ENCODE results near the gene VMP1.
"Not testable (repeated sequence)": the region's sequence is repeated elsewhere in the genome, so short reads cannot be mapped to it uniquely, and the experiment has no call there.

The VMP1 gene

DNA sequence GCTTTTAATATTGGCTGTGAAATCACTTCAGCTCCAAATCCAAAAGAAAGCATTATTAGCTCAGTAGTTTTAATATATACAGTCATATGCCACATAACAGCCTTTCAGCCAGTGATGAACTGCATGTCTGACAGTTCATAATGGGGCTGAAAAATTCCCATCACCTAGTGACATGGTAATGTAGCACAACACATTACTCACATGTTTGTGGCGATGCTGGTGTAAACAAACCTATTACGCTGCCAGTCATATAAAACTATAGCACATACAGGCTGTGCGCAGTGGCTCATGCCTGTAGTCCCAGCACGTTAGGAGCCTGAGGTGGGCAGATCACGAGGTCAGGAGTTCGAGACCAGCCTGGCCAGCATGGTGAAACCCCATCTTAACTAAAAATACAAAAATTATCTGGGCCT, 93.1 kb downstream of the VMP1 start:
- ChIA-PET CTCF (no interaction called here), POLR2A (interaction anchor here (0.6 kb wide), 1 partner anchor 8 kb away, joined by 8 read pairs; no protein-coding TSS in a partner anchor)
- no peaks in the 10 kb centered on the region for H3K9me3 ChIP-seq (ENCODE audit: control insufficient read depth, insufficient read depth, low read depth, low read length)

DNA sequence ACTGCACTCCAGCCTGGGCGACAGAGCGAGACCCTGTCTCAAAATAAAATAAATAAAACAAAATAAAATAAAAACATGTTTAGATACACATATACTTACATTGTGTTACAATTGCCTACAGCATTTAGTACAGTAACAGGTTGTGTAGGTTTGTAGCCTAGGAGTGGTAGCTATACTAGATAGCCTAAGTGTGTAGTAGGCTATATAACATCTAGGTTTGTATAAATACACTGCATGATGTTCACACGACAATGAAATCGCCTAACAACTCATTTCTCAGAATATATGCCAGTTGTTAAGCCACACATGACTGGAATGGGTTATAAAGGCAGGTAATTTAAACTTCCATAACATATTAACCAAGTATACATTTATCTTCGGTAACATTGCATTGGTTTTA, 94.7 kb downstream of the VMP1 start:
- H3K4me3 ChIP-seq (ENCODE audit: low read depth, low read length) = no peak overlapping the region
- H3K4me1 ChIP-seq (ENCODE audit: control insufficient read depth, insufficient read depth, low read length) = peaks cover 20% of the 10 kb centered on the region
- TF ChIP-seq ZNF785 (tag by site-specific recombination; IDR thresholded peaks at IDR 0.05) (no peak), ZNF791 (tag by site-specific recombination; IDR thresholded peaks at IDR 0.05) (no peak), ZNF837 (tag by site-specific recombination; IDR thresholded peaks at IDR 0.05) (no peak), ZNF654 (tag by site-specific recombination; IDR thresholded peaks at IDR 0.05; ENCODE audit: low read depth) (no peak)
- POLR2A ChIA-PET = no interaction called here
- CTCF ChIA-PET = no interaction called here
- H3K27ac ChIP-seq (ENCODE audit: extremely low read depth, low read depth, low read length) = no peak overlapping the region
- H3K36me3 ChIP-seq (ENCODE audit: control insufficient read depth in 2 of 2, insufficient read depth in 1 of 2, low read length in 2 of 2) = no peaks in the 10 kb centered on the region
- no peaks in the 10 kb centered on the region for H3K9me3 ChIP-seq (ENCODE audit: control insufficient read depth, insufficient read depth, low read depth, low read length)

More for the DNA sequence above, 93.1 kb downstream of the VMP1 start:
- H3K36me3 ChIP-seq (ENCODE audit: control insufficient read depth in 2 of 2, insufficient read depth in 1 of 2, low read length in 2 of 2) = no peaks in the 10 kb centered on the region
- TF ChIP-seq ZNF10 (tag by site-specific recombination; IDR thresholded peaks at IDR 0.05) (peak; percentile 44; the same call in 1 of the 2 replicates), KLF16 (tag by site-specific recombination; IDR thresholded peaks at IDR 0.05) (no peak)
- H3K4me1 ChIP-seq (ENCODE audit: control insufficient read depth, insufficient read depth, low read length) = peaks cover 20% of the 10 kb centered on the region
- no peak overlapping the region for H3K27ac ChIP-seq (ENCODE audit: extremely low read depth, low read depth, low read length)
- H3K4me3 ChIP-seq (ENCODE audit: low read depth, low read length) = no peak overlapping the region

DNA sequence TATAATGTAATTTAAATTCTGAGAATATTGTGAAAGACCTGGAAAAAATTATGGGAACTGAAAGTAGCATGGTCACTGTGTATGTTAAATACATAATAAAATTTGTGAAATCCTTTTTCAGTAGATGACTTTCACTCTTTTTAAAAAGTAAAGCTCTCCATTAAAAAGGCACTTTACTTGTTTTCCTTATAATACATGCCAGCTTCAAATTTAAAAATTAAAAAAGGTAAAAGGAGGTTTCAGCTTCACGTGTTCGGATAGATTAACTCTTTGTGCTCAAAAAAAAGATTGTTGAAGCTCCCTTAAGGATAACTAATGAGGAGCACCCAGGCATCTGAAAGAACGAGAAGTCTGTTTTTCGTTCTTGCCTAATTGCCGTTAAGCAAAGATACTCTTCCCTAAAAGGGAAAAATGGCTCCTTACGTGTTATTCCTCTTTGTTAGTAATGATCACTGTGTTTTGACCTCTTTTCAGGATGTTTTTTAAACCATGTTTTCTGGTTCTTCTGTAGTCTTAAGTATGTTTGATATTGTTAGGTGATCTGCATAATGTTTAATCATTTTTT, 97.5 kb downstream of the VMP1 start:
- no peaks in the 10 kb centered on the region for H3K9me3 ChIP-seq (ENCODE audit: control insufficient read depth, insufficient read depth, low read depth, low read length)
- POLR2A ChIA-PET = no interaction called here
- H3K4me3 ChIP-seq (ENCODE audit: low read depth, low read length) = no peak overlapping the region
- CTCF ChIA-PET = interaction anchor here (0.6 kb wide), 1 partner anchor 65 kb away, joined by 3 read pairs; no protein-coding TSS in a partner anchor
- TF ChIP-seq ZNF221 (tag by site-specific recombination; IDR thresholded peaks at IDR 0.05; ENCODE audit: borderline replicate concordance) = no peak
- peak; percentile 86 for TF ChIP-seq PRDM1 (tag by site-specific recombination; IDR thresholded peaks at IDR 0.05)
- TF ChIP-seq ZNF394 (tag by site-specific recombination; IDR thresholded peaks at IDR 0.05; ENCODE audit: borderline replicate concordance) = peak; percentile 23; the same call in 1 of the 2 replicates
- peak; percentile 49; the same call in 1 of the 2 replicates for TF ChIP-seq ZBTB48 (tag by site-specific recombination; IDR thresholded peaks at IDR 0.05)
- peak; percentile 56; the same call in 1 of the 2 replicates for TF ChIP-seq ZBTB17 (tag by site-specific recombination; IDR thresholded peaks at IDR 0.05)
- TF ChIP-seq IKZF3 (tag by site-specific recombination; IDR thresholded peaks at IDR 0.05) = peak; percentile 62; the same call in 1 of the 2 replicates
- TF ChIP-seq ZBTB20 (tag by site-specific recombination; IDR thresholded peaks at IDR 0.05) = 0 out of 2 replicates have a peak, but pooled peaks have one; percentile 23
- TF ChIP-seq, protein P1, sequence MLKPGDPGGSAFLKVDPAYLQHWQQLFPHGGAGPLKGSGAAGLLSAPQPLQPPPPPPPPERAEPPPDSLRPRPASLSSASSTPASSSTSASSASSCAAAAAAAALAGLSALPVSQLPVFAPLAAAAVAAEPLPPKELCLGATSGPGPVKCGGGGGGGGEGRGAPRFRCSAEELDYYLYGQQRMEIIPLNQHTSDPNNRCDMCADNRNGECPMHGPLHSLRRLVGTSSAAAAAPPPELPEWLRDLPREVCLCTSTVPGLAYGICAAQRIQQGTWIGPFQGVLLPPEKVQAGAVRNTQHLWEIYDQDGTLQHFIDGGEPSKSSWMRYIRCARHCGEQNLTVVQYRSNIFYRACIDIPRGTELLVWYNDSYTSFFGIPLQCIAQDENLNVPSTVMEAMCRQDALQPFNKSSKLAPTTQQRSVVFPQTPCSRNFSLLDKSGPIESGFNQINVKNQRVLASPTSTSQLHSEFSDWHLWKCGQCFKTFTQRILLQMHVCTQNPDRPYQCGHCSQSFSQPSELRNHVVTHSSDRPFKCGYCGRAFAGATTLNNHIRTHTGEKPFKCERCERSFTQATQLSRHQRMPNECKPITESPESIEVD (tag by site-specific recombination; IDR thresholded peaks at IDR 0.05) = peak; percentile 91
- TF ChIP-seq ZNF561 (tag by site-specific recombination; IDR thresholded peaks at IDR 0.05; ENCODE audit: borderline replicate concordance) = peak; percentile 50; the same call in 1 of the 2 replicates
- TF ChIP-seq, protein P2, sequence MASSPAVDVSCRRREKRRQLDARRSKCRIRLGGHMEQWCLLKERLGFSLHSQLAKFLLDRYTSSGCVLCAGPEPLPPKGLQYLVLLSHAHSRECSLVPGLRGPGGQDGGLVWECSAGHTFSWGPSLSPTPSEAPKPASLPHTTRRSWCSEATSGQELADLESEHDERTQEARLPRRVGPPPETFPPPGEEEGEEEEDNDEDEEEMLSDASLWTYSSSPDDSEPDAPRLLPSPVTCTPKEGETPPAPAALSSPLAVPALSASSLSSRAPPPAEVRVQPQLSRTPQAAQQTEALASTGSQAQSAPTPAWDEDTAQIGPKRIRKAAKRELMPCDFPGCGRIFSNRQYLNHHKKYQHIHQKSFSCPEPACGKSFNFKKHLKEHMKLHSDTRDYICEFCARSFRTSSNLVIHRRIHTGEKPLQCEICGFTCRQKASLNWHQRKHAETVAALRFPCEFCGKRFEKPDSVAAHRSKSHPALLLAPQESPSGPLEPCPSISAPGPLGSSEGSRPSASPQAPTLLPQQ (tag by site-specific recombination; IDR thresholded peaks at IDR 0.05) = no peak
- peaks cover 20% of the 10 kb centered on the region for H3K4me1 ChIP-seq (ENCODE audit: control insufficient read depth, insufficient read depth, low read length)
- peak overlapping the region; percentile 35; the same call in 1 of the 2 replicates for H3K27ac ChIP-seq (ENCODE audit: extremely low read depth, low read depth, low read length)
- H3K36me3 ChIP-seq (ENCODE audit: control insufficient read depth in 2 of 2, insufficient read depth in 1 of 2, low read length in 2 of 2) = peaks cover 0 to 3% of the 10 kb centered on the region in 2 experiments; a peak in 1 of 3 replicates

DNA sequence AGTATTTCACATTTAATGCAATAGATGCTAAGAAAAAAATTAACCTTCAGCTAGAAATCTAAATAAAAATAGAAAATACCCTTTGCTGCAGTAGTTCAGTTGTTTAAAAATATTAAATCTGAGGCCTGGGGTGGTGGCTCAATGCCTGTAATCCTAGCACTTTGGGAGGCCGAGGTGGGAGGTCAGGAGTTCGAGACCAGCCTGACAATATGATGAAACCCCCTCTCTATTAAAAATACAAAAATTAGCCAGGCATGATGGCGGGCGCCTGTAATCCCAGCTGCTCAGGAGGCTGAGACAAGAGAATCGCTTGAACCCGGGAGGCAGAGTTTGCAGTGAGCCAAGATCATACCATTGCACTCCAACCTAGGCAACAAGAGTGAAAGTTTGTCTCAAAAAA, 98.9 kb downstream of the VMP1 start:
- not testable (repeated sequence) for H3K27ac ChIP-seq (ENCODE audit: extremely low read depth, low read depth, low read length); H3K4me3 ChIP-seq (ENCODE audit: low read depth, low read length); H3K36me3 ChIP-seq (ENCODE audit: control insufficient read depth in 2 of 2, insufficient read depth in 1 of 2, low read length in 2 of 2); H3K9me3 ChIP-seq (ENCODE audit: control insufficient read depth, insufficient read depth, low read depth, low read length)
- CTCF ChIA-PET = interaction anchor here (1.0 kb wide), 1 partner anchor 33 kb away, joined by 5 read pairs; no protein-coding TSS in a partner anchor
- peaks cover 20% of the 10 kb centered on the region for H3K4me1 ChIP-seq (ENCODE audit: control insufficient read depth, insufficient read depth, low read length)
- POLR2A ChIA-PET = interaction anchor here (0.7 kb wide), 1 partner anchor 19 kb away, joined by 3 read pairs; no protein-coding TSS in a partner anchor
